Stimulated activated CD4-positive, alpha-beta T cell treated with anti-CD3 and anti-CD28 coated beads, Interleukin-1b, Interleukin-23, amount 100 ng/mL, for 1 hour (primary cell): ENCODE results near the gene TYROBP.
"Not testable (repeated sequence)": the region's sequence is repeated elsewhere in the genome, so short reads cannot be mapped to it uniquely, and the experiment has no call there.

Experiments
- DNase-seq, 2 donors: peaks; one replicate each; pipeline ENCODE4 v3.0.0-alpha.2; 2020; ENCODE audit warnings: low read depth in 2 of 2

The TYROBP gene

GRCh38 chr19:35931874-35932202, 23.7 kb upstream of the TYROBP start:
- no peak for DNase-seq

- peak; percentile 95 to 99 for DNase-seq
Observed at GRCh38 chr19:35931161-35931873, 23.2 kb upstream of the TYROBP start.

DNA sequence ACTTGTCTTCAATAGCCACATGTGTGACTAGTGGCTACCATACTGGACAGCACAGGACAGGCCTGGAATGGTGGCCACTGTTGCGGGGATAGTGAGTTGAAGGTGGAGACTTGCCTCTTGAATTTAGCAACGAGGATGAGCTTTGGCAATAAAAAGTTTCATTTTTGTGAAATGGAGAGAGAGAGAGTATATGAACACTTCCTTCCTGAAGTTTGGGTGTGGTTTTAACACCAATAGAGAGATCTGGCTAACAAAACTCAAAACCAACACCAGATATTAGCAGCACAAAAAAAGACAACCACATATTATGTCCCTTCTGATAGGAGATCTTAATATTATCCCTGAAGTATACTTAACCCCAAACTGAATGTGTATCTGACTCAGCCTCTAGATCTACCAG, 21.8 kb upstream of the TYROBP start:
- DNase-seq = no peak

GRCh38 chr19:35928507-35928906, 20.4 kb upstream of the TYROBP start:
- no peak for DNase-seq

DNA sequence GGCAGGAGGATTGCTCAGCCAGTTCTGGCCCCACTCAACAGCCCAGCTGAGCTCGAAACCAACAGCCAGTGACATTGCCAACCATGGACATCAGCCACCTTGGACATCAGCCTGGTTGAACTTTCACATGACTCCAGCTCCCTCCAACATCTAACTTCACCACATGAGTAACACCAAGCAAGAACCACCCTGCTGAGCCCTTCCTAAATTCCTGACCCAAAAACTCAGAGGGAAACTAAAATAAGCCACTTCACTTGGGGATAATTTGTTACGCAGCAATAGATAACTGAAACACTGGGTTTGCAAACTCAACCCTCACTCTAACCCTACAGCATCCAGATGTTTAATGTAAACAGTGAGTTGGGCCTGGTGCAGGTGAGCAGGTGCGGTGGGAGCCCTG, 17.4 kb upstream of the TYROBP start:
- DNase-seq = no peak

DNA sequence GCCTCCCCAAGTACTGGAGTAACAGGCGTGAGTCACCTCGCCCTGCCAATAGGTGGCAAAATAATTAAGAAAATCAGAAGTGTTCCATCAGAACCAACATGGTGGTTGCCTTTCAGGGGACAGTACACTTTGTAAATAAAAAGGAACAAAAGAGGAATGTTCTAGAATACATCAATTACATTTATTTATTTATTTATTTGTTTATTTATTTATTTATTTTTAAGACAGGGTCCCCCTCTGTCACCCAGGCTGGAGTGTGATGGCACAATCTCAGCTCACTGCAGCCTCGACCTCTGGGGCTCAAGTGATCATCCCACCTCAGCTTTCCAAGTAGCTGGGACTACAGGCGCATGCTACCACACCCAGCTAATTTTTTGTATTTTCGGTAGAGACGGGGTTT, 12.9 kb upstream of the TYROBP start:
- no peak for DNase-seq

DNA sequence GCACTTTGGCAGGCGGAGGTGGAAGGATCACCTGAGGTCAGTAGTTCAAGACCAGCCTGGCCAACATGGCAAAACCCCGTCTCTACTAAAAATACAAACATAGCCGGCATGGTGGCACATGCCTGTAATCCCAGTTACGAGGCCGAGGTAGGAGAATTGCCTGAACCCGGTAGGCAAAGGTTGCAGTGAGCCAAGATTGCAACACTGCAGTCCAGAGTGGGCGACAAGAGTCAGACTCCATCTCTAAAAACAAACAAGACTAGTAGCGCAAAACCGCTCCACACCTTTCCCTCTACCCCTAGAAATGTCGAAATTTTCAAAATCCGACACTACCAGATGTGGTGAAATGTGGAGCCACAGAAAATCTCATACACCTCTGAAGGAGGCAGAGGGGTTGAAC, 11.2 kb upstream of the TYROBP start:
- DNase-seq = no peak

- no peak for DNase-seq
Observed at GRCh38 chr19:35915443-35915842, 7.3 kb upstream of the TYROBP start.

DNA sequence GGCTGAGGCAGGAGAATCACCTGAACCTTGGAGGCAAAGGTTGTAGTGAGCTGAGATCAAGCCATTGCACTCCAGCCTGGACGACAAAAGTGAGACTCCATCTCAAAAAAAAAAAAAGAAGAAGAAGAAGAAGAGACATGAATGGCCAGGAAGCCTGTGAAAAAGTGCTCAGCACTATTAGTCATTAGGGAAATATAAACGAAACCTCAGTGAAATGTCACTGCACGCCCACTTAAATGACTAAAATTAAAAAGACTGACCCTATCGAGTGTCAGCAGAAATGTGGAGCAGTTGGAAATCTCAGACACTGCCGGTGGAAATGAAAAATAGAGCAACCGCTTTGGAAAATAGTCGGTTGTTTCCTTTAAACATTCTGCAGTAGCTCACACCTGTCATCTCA, 5.5 kb upstream of the TYROBP start:
- DNase-seq = no peak

- no peak for DNase-seq
Observed at GRCh38 chr19:35911790-35912189, 3.7 kb upstream of the TYROBP start.

DNA sequence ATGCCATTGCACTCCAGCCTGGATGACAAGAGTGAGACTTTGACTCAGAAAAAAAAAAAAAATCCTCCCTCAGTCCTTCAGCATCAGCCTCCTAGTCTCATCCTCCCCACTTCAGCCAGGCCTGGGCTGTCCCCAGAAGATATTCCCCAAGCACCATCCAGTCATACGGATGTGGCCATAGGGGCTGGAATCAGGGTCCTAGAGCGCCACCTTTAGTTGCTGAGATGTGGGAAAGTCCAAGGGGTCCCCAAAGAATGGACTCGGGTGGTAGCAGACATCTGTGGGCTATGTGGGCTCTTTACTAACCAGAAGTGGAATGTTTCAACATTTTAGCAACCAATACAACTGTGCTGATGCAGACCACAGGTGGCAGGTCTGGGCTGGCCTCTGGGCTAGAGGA, 3.1 kb upstream of the TYROBP start:
- DNase-seq = no peak

GRCh38 chr19:35910355-35910754, 2.3 kb upstream of the TYROBP start:
- not testable (repeated sequence) for DNase-seq

- no peak for DNase-seq
Observed at GRCh38 chr19:35909684-35910035, 1.6 kb upstream of the TYROBP start.

- no peak for DNase-seq
Observed at GRCh38 chr19:35908973-35909683, 1.0 kb upstream of the TYROBP start.

DNA sequence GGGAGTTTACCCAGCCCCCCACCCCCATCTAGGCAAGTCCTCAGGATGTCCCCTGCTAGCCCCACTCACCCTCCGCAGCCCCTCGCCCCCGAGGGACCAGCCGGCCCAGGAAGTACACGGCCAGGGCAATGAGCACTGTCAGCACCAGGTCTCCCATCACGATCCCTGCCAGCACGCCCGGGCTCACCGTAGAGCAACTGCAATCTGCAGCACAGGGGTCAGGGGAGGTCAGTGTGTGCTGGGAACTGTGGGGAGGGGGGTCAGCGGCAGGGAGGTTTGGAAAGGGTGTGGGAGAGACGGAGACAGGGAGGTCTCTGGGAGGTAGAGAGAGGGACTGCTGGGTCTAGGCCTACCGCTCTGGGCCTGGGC, 734 bp downstream of the TYROBP start:
- no peak for DNase-seq

DNA sequence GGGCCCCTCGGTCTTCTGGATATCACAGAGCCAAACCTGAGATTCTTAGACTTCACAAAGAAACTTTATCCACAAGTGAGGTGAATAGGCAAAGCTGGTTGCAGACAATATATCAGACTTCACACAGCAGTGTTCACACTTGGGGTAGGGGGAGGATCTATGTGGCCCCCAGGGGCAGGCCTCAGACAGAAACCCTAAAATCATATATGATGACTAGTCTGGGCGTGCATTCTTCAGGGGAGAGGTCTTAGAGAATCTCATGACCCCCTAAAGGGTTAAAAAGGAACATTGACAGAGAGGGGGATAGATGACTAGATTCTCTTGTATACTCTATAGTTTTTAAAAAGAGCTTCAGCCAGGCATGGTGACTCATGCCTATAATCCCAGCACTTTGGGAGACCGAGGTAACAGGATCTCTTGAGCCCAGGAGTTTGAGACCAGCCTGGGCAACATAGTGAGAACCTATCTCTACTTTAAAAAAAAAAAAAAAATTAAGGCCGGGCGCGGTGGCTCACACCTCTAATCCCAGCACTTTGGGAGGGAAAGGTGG, 2.8 kb downstream of the TYROBP start:
- no peak for DNase-seq

- DNase-seq = no peak
Observed at GRCh38 chr19:35904311-35905068, 3.6 kb downstream of the TYROBP start.

- peak; percentile 68 to 84 for DNase-seq
Observed at GRCh38 chr19:35903550-35904179, 4.4 kb downstream of the TYROBP start.

DNA sequence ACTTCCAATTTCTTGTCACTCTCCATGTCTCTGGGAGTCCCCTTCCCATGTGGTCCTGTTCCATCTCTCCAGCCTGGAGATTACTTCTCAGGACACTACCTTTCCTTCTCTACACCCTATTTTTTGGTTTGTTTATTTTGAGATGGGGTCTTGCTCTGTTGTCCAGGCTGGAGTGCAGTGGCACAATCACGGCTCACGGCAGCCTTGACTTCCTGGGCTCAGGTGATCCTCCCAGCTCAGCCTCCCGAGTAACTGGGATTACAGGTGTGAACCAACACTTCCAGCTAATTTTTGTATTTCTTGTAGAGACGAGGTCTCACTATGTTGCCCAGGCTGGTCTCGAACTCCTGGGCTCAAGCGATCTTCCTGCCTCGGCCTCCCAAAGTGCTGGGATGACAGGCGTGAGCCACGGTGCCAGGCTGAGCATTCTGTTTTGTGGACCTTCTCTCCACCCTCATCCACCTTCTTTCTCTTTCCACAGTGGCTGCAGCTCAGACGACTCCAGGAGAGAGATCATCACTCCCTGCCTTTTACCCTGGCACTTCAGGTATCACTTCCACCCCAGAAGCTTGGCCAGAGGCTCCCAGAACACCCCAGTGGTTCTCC, 5.1 kb downstream of the TYROBP start:
- DNase-seq = no peak

DNA sequence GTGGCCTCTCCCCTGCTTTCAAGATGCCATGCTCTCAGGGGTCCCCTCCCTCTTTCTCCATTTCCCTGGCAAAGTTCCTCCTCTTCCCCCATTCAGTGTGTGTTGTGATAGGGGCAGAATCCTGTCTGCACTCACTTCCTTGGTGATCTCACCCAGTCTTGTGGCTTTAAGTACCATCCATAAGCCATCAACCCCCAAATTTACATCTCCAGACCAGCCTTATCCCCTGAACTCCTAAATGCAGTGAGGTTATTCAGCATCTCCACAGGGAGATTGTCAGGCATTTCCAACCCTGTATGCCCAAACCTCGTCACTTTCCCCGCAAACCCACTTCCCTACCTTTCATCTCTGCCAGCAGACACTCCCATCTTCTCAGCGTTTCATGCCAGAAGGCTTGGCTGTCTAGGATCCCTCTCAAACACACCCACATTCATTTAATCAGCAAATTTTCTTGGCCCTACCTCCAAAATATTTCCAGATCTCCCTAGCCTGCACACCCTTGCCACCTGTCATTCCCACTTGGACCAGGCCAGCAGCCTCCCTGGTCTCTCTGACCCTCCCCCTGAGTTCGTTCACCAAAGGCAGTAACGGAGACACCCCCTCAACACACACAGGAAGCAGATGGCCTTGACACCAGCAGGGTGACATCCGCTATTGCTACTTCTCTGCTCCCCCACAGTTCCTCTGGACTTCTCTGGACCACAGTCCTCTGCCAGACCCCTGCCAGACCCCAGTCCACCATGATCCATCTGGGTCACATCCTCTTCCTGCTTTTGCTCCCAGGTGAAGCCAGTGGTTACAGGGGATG, 6.0 kb downstream of the TYROBP start, which contains the start of gene HCST:
HCST (plus strand) TSS at position 676 of the 808 bp plus-strand sequence; CDS start at position 741, 65 bp downstream.
- no peak for DNase-seq
